ENCODE data around the gene MAP2K3.
"Not testable (repeated sequence)": the region's sequence is repeated elsewhere in the genome, so short reads cannot be mapped to it uniquely, and the experiment has no call there.

Gene MAP2K3

GRCh38 chr17:21310061-21310765 lies 25.7 kb downstream of the MAP2K3 start:
- DNase-seq (ENCODE audit: low spot score) = not testable (repeated sequence)

GRCh38 chr17:21310766-21311602 lies 26.5 kb downstream of the MAP2K3 start:
- not testable (repeated sequence) for DNase-seq (ENCODE audit: low spot score)

GRCh38 chr17:21313320-21313719 lies 28.8 kb downstream of the MAP2K3 start:
- DNase-seq (ENCODE audit: low spot score) = no peak

GRCh38 chr17:21313761-21314160 lies 29.2 kb downstream of the MAP2K3 start:
- not testable (repeated sequence) for DNase-seq (ENCODE audit: low spot score)

GRCh38 chr17:21314261-21314664 lies 29.8 kb downstream of the MAP2K3 start:
- not testable (repeated sequence) for DNase-seq (ENCODE audit: low spot score)

- DNase-seq (ENCODE audit: low spot score) = not testable (repeated sequence)
Measured at GRCh38 chr17:21314701-21315111, 30.2 kb downstream of the MAP2K3 start.

GRCh38 chr17:21315246-21316000 lies 30.9 kb downstream of the MAP2K3 start:
- not testable (repeated sequence) for DNase-seq (ENCODE audit: low spot score)

- DNase-seq (ENCODE audit: low spot score) = not testable (repeated sequence)
Measured at GRCh38 chr17:21316212-21316886, 31.8 kb downstream of the MAP2K3 start.

GRCh38 chr17:21316887-21317500 lies 32.5 kb downstream of the MAP2K3 start:
- DNase-seq (ENCODE audit: low spot score) = not testable (repeated sequence)

- DNase-seq (ENCODE audit: low spot score) = not testable (repeated sequence)
Measured at GRCh38 chr17:21317821-21318220, 33.3 kb downstream of the MAP2K3 start.

GRCh38 chr17:21318439-21318838 lies 33.9 kb downstream of the MAP2K3 start:
- no peak for DNase-seq (ENCODE audit: low spot score)

GRCh38 chr17:21318856-21319255 lies 34.3 kb downstream of the MAP2K3 start:
- DNase-seq (ENCODE audit: low spot score) = not testable (repeated sequence)

- DNase-seq (ENCODE audit: low spot score) = not testable (repeated sequence)
Measured at GRCh38 chr17:21319256-21319655, 34.7 kb downstream of the MAP2K3 start.

GRCh38 chr17:21319686-21320375 lies 35.3 kb downstream of the MAP2K3 start:
- DNase-seq (ENCODE audit: low spot score) = not testable (repeated sequence)

GRCh38 chr17:21320430-21320829 lies 35.9 kb downstream of the MAP2K3 start:
- DNase-seq (ENCODE audit: low spot score) = not testable (repeated sequence)

- DNase-seq (ENCODE audit: low spot score) = not testable (repeated sequence)
Measured at GRCh38 chr17:21321061-21321460, 36.5 kb downstream of the MAP2K3 start.

- not testable (repeated sequence) for DNase-seq (ENCODE audit: low spot score)
Measured at GRCh38 chr17:21321744-21322191, 37.3 kb downstream of the MAP2K3 start.

GRCh38 chr17:21323257-21324111 lies 39.0 kb downstream of the MAP2K3 start:
- not testable (repeated sequence) for DNase-seq (ENCODE audit: low spot score)

GRCh38 chr17:21324741-21325140 lies 40.2 kb downstream of the MAP2K3 start:
- DNase-seq (ENCODE audit: low spot score) = not testable (repeated sequence)
